CD4-positive, alpha-beta T cell treated with Interleukin-15 for 1 hour (primary cell): ENCODE measurements around the gene PDGFD.

Experiments used
- DNase-seq: peaks from one replicate; pipeline ENCODE4 v3.0.0-alpha.2; 2020

The PDGFD gene

DNA sequence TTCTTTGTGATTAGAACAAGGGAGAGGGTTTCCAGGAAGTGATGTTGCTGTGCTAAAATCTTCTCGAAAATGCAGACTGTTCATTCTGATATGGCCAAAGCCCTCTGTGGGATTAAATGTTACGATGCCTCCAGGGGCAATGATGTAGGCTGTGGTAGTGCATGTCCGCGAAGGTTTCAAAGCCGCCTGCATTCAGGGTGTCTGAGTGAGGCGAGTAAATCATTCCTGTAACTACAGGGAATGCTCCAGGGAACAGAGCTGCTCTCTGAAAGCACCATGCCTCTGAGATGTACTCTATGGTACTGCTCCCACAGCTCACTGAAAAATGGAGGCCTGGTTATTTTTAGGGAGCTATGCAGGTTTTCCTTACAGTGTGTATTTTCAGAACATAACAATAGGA lies 21.2 kb downstream of the PDGFD start:
- no peak for DNase-seq

DNA sequence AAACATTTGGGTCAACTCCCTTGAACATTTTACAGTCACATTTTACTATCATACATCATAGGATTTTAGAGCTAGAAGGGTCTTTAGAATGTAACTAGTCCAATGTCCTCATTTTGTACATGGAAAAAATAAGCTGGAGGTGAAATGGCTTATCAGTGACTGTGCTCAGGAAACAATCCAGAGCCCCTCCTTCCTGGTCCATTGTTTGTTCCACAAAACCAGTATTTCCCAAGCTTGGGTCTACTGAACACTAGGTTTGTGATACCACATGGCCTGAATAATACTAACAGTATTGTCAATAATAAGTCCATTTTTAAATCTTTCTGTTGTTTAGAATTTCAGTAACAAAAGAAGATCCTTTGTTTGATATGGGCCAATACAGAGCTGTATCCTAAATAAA lies 27.1 kb downstream of the PDGFD start:
- no peak for DNase-seq

DNA sequence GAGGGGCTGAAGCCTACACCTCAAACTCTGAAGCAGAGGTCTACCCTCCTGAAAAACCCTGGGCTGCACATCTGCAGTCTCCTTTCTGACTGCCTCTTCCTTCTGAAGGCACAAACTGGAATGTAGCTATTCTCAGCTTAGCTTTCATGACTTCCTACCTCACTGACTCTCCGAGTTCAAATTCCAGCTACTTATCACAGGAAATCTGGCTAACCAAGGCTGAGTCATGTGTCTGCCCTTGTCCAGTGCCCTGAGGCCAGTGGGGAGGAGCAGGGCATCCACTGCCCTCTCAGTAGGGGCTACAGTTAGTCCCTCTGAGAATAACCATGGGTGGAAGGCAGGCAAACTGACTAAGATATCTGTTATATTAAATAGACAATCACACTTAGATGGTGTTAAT lies 29.2 kb downstream of the PDGFD start:
- DNase-seq = no peak

GRCh38 chr11:104130161-104130560 lies 33.8 kb downstream of the PDGFD start:
- no peak for DNase-seq

GRCh38 chr11:104129145-104129544 lies 34.8 kb downstream of the PDGFD start:
- DNase-seq = no peak

DNA sequence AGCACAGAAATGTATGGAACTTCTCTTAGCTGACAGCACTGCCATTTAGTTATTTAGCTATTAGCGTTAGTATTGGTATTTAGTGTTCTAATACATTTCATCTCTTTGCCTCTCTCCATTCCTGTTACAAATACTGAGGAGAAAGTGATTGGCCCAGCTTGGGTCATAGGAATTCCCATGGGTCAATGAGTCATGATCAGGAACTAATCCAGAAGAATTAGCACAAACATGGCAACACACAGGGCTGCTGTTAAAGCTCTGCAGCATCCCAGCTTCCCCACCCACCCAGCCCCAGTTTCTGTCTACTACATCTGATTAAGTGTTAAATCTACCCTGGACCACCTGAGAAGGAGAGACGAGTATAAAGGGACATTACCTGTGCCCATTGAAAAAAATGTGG lies 36.1 kb downstream of the PDGFD start:
- no peak for DNase-seq

- DNase-seq = no peak
These were observed 37.5 kb downstream of the PDGFD start for GRCh38 chr11:104126464-104126863.

DNA sequence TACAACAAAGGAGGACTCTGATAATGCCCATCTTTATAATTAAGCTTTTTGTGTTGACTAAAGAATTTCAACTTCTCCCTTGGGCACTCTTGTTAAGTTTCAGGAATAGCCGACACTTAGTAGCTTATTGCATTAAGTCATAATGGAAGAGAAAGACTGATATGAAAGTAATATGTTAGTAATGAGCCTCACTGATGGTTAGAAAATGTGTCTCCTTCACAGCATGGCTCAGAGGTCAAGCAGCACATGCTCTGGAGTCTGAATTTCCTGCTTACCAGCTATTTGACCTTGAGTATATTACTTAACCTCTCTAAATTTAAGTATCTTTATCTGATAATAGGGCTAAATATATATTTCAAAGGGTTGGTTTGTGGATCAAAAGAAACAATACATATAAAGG lies 39.0 kb downstream of the PDGFD start:
- DNase-seq = no peak

DNA sequence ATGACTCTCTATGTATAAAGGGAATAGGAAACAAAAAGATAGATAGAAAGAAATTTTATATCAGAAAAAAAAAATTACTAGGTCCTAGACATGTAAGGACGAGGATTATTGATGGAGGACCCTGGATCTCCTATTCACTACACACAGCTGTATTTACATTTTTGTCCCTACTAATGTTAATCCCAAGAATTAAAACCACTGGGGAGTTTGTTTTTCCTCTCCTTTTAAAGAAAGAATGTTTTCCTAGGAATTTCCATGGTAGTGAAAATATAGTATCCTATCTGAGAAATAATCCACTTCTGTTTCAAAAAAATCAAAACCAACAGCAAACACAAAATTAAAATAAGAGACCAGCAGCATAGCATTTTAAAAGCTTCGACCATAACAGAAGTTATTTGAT lies 41.1 kb downstream of the PDGFD start:
- DNase-seq = no peak

- DNase-seq = no peak
These were observed 41.8 kb downstream of the PDGFD start for GRCh38 chr11:104122011-104122635.

DNA sequence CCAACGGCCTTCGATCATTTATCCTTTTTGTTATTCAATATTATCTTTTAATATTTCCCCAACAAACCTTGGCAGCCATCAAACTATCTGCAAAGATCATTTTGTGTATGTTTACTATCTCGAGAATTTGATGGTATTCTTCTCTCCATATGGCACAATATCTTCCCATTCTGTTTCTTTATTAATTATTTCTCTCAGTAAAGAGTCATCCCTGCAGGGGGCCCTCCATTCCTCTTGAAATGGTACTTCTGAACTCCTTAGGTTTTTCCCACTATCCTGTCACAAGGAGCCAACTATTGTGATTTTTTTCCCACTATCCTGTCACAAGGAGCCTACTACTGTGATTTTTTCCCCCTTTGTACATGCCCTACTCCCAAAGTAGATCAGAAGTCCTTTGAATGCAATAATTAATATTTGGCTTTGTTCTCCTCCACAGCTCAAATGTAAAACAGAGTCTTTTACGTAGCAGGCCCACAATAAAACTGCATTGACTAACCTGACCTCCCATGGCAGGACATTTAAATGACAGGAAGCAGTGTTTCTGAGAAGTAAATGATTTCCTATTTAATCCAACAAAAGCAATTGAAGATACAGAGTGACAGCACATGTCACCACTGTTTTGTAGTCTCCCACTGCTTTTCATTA lies 43.3 kb downstream of the PDGFD start:
- no peak for DNase-seq

GRCh38 chr11:104118105-104118744 lies 45.7 kb downstream of the PDGFD start:
- DNase-seq = no peak

DNA sequence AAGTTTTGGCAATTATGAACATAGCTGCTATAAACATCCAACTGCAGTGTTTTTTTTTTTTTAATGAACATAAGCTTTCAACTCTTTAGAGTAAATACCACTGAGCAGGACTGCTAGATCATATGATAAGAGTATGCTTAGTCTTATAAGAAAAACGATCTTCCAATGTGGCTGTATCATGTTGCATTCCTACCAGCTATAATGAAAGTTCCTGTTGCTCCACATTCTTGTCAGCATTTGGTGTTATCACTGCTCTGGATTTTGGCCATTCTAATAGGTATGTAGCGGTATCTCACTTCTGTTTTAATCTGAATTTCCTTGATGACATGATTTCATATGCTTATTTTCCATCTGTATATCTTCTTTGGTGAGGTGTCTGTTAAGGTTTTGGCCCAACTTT lies 50.4 kb downstream of the PDGFD start:
- DNase-seq = no peak

DNA sequence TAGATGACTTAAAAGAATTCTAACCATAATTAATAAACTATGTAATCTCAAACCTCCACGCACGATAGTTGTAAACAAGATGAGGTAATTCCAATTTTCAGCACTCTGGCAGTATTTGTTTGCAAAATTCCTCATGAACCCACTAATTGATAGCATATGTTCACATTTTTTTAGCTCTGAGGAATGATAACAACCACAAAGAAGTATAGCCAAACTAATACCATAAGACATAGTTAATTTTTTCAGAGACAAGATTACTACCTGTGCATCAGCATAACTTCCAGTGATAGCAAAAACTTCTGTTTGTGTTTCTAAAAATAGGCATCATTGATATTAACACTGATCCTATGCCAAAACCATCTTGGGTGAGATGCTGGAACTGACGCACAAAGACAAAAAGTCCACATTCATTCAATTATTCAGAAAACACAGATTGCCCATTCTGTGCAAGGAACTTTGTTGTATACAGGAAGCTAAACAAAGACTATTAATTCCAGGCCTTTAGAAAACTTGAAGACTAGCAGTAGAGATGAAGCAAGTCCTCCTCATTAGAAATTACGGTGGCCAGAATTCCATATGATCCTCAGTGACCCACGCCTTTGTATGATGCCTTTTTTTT lies 57.7 kb downstream of the PDGFD start:
- no peak for DNase-seq

DNA sequence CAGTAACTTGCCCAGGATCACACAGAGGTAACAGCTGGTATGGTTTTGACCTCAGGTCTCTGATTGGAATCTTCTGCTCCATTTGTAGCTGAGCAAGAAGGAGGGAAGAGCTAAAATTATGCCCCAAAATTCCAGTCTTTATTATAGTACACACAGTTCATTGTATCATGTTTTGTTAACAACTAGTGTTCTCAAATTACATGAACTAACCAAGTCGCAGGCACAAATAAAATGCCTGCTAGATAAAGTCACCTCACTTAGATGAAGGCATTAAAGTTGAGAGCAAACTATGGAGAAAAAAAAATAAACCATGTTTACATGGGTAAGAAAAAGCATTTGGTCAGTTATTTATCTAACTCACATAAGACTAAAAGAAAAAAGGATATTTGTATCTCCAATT lies 58.8 kb downstream of the PDGFD start:
- DNase-seq = no peak

- no peak for DNase-seq
These were observed 59.3 kb downstream of the PDGFD start for GRCh38 chr11:104104664-104105063.

GRCh38 chr11:104104201-104104600 lies 59.7 kb downstream of the PDGFD start:
- DNase-seq = no peak

- DNase-seq = no peak
These were observed 65.4 kb downstream of the PDGFD start for GRCh38 chr11:104098555-104098954.

DNA sequence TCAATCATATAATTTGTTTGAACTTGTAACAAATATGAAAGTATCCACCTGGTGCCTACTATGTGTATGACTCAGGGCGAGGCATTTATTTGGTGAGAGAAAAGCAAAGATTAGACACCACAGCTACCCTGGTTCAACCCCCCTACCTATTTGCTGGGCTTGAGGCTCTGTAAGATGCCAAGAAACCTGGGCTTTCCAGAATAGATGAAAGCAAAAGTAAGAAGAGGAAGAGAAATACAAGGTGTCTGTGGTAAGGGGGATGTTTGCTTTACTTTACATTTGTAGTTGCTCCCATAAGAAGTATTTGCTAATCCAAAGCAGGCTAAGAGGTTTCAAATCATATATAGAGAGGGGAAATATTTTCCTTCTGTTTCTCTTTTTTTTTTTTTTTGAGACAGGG lies 65.8 kb downstream of the PDGFD start:
- no peak for DNase-seq

- DNase-seq = no peak
These were observed 67.0 kb downstream of the PDGFD start for GRCh38 chr11:104096900-104097299.

GRCh38 chr11:104095791-104096190 lies 68.2 kb downstream of the PDGFD start:
- DNase-seq = no peak

DNA sequence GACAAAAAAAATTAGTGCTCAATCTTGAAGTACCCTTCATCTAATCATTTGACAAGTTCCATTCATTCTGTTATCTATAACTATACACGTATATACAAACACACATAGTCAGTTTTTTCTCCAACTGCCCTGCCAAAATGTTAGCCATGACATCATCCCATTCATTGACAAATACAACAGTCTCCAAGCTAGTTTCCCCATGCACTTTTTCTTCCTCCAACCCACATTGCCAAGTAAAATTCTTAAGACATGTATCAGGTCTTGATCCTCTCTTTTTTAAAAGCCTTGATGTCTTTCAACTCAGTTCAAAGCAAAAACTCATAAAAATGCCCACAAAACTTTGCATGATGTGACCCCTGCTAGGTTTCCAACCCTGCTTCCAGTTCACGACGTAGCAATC lies 69.4 kb downstream of the PDGFD start:
- DNase-seq = no peak

DNA sequence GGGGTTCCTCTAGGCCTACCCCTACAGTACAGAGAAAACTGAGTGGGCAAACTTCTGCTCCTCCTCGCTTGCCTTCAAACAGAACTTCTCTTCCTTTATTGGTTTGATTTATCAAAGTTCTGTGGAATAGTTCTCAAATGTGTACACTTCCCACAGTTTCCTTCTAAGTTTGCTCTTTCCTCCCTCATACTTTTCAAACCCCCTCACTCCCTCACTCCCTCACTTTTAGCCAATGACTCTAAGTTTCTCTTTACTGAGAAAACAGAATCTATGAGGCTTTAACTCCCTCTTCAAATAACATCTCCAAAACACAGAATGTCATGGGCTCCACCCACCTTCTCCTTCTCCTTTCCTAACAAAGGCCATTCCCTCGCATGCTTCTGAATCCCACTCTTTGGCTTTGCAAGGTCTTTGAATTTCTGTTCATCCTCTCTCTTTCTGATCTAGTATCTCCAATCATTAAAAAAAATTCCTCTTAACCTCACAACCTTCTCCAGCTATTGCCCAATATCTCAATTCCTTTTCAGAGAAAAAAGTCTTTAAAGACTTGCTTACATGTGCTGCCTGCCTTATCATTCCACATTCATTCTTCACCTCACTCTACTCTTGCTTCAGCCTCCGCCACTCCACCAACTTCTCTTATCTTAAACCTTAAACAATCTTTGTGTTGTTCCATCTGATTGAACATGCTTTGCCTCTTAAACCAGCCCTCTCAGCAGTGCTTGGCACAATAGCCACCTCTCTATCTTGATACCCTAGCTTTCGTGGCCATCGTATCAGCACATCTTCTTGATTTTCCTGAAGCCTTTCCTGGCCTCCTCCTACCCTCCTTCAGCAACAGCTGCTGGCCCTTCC lies 70.3 kb downstream of the PDGFD start:
- no peak for DNase-seq
